Ramos (cell line): ENCODE results near the gene PPFIBP2.

Experiments
- in situ Hi-C: fragments of 300-500 bp; cut with MboI; formaldehyde crosslinking; loops from one replicate; pipeline ENCODE4 v1.14.3; 2022; ENCODE audit warnings: low sequenced_read_pairs; ENCODE audit not compliant: unreplicated experiment

Gene PPFIBP2

GRCh38 chr11:7574491-7575130 is 60.8 kb downstream of the PPFIBP2 start:
- in situ Hi-C loops, result no loop called here

- in situ Hi-C loops, result no loop called here
Measured at GRCh38 chr11:7575841-7576725, 62.3 kb downstream of the PPFIBP2 start.

DNA sequence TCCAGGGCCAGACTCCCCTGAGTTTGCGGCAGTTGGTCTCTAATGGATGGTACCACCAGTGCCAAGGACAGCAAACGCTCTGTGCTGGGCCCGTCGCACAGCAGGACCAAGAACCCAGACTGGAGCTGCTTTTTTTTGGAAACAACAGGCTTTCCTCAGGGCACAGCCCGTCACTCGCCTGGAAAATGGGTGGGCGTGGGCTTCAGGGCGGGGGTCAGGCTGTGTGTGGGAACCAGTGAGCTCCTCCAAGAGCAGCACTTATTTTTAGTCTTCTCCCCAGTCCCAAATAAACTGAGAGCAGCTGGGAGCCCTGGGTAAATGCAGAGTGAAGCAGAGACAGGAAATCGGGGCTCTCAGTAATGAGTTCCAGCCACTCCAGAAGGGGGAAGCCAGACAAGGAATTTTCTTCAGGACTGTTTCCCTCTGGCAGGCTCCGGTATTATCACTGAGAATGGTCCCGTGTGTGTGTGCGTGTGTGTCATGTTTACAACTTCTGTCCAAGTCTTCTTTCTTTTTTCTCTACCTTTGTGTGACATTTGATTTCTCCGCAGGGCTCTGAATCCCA is 63.0 kb downstream of the PPFIBP2 start:
- in situ Hi-C loops, result no loop called here

DNA sequence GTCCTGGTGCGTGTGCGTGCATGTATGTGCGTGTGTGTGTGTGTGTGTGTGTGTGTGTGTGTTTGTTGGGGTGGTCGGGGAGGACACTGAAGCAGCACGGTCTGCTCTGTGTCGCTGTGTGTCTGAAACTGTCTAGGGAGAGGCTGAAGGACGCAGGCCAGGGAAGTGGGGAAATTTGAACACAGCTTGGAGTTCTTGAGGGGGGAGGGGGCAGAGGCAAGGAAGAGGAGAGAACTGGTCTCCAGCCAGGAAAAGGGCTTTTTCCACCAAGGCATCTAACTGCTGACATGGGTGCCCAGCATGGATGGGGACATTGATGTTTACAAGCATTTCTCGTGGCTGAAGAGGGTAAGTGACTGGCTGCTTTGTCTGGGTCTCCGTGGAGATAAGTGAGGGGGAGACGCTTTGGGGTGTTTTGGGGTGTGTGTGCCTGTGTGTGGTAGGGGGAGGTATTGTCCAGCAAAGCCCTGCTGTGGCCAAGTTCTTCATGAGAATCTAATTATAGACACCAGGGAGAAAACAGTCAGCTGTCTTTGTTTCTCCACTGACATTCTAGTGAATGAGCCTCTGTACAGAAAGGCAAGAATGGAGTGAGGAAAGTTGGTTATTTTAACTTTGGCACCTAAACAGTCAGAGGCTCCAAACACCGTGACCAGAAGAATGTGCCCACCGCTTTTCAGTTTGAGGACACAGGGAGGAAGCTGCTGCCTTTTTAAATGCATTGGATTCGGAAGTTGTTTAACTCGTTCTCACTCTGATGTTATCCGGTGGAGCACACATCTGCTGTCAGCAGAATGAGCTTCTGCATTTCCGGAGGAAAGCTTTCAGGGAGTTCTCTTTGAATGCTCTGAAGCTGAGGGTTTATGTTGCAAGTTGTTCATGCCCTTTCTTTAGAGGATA is 63.7 kb downstream of the PPFIBP2 start:
- in situ Hi-C loops, result no loop called here

- in situ Hi-C loops, result no loop called here
Measured at GRCh38 chr11:7578276-7578955, 64.6 kb downstream of the PPFIBP2 start.

DNA sequence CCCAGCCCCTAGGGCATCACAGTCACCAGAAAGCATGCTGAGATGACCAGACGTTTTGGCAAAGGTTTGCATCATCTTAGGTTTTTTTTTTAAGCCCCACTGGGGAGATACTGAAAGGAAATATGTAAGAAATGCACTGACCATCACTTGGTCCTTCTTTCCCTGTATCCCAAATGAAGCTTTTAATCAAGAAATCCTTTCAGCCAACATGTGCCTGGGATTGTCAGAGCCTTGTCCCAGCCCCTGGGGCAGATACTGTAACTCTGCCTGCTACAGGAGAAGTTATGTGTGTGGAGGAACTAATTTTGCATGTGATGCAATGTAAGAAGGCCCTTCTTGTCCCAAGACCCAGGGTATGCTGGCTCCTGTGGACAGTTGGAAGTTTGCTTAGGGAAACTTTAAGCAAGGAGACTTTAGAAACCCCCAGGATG is 65.6 kb downstream of the PPFIBP2 start:
- in situ Hi-C loops, result no loop called here

DNA sequence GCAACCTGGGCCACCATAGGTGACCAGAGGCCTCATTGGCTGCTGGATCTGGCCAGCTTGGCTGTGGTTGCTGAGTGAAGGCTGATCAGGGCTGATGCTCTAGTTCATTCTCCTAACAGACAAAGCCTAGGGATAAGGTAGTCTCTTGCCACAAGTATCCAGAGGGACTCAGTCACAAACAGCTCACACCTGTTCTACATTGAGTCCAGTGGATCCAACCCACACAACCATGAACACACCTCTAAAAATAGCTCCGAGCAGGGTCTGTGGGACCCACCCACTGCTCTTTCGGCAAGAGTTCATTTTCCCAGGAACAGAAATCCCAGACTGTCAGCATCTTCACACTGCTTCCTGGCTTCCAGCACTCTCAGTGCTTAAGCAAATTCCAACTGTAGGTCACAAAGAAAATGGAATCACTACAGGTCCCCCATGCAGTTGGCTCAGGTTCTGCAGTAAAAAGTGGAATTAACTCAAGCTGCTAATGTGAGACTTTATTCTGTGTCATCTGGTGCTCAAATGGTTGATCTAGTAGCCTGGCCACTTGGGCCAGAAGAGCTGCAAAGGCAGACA is 67.3 kb downstream of the PPFIBP2 start:
- in situ Hi-C loops, result no loop called here

GRCh38 chr11:7582338-7582985 is 68.7 kb downstream of the PPFIBP2 start:
- in situ Hi-C loops, result no loop called here

DNA sequence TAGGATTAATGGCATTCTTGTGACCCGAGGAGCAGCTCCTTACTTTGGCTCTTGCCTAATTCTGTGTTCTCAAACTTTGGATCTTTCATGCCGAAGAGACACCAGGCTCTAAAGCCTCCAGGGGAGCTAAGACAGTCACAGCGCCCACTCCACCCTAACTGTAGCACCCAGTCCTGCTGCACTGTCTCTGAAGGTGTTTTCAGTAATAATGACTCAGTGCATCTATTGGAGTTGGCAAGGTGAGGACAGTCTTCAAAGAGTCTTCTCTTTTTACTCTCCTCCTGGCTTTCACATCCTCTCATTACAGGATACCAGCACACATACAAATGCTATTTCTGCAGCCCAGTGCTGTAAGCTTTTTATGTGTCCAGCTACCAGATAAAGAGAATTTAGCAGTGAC is 69.4 kb downstream of the PPFIBP2 start:
- in situ Hi-C loops, result no loop called here

- in situ Hi-C loops, result no loop called here
Measured at GRCh38 chr11:7584910-7585309, 71.1 kb downstream of the PPFIBP2 start.

DNA sequence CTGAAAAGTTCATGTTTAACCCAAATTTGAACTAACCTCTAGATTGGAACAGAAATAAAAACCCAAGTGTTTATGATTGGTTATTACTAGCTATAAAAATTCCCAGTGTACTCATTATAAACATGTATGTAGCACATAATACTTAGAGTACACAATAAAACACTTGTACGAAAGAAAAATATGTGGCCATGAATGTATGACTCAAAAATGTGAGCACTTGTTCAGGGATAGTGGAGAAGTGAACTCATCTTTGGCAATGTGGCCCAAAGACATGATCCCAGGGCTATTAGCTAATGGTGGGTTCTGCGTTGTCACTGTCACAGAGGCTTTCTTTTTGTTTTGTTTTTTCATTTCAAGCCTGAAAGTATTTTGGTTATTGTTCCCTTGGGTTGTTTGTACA is 72.0 kb downstream of the PPFIBP2 start:
- in situ Hi-C loops, result no loop called here

- in situ Hi-C loops, result no loop called here
Measured at GRCh38 chr11:7586376-7586775, 72.6 kb downstream of the PPFIBP2 start.

DNA sequence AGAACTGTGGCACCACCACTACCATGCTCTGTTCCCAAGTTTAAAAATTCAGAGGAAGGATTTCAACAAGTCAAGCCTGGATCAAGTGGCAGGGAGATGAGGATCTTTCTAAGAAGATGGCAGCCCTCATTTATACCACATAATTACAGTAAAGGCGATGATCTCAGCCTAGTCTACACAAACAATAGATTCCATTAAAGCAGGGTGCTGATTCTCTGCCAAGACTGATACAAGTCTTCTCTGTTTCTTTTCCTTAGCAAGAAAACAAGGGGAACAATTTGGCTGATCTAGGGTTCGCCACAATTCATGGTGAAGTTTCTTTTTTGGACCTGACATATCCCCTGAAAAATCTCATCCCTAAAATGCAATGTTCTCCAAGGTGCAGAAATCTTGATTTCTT is 73.9 kb downstream of the PPFIBP2 start:
- in situ Hi-C loops, result no loop called here

GRCh38 chr11:7589861-7590260 is 76.1 kb downstream of the PPFIBP2 start:
- in situ Hi-C loops, result no loop called here

- in situ Hi-C loops, result no loop called here
Measured at GRCh38 chr11:7590529-7590928, 76.7 kb downstream of the PPFIBP2 start.

GRCh38 chr11:7591107-7591894 is 77.5 kb downstream of the PPFIBP2 start:
- in situ Hi-C loops, result no loop called here

- in situ Hi-C loops, result no loop called here
Measured at GRCh38 chr11:7591987-7592386, 78.2 kb downstream of the PPFIBP2 start.

DNA sequence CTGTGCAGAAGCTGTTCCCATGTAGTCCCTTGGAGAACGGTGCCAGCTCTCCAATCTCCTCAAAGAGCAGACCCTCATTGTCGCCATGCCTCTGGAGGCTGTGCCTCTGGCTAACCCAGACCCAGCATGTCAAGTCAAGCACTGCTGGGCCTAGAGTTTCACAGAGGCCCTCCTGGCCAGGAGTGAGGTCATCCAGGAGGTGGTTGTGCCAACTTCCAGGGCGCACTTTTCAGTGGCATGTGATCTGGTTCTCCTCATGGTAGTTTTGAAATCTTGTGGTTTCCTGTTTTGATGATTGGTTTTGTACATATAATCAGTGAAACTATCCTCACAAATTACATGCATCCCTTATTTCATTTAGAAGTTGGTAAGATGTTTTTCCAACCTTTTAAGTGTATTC is 78.9 kb downstream of the PPFIBP2 start:
- in situ Hi-C loops, result no loop called here
